Gastroesophageal sphincter (tissue), 3 donors: ENCODE results near the gene PIK3R2.

Experiments
- CTCF ChIP-seq, 4 experiments: fragments of 200-600 bp in 2 of 4; fragments of 450-650 bp in 2 of 4; sonication (generic) in 1 of 4; IDR thresholded peaks; one replicate each; pipeline ENCODE4 v1.5.1; 2017 to 2019; ENCODE audit warnings: antibody characterized with exemption in 4 of 4, mild to moderate bottlenecking in 2 of 4, moderate library complexity in 2 of 4
- POLR2A ChIP-seq, 2 donors: fragments of 450-650 bp; IDR thresholded peaks; one replicate each; pipeline ENCODE4 v1.6.1; 2017; ENCODE audit warnings: antibody characterized with exemption in 2 of 2, mild to moderate bottlenecking in 2 of 2, moderate library complexity in 1 of 2

- peak in 3 of 4 experiments; percentile 20 to 53 (median 33) for TF ChIP-seq CTCF (IDR thresholded peaks at IDR 0.05)
- no peak for TF ChIP-seq POLR2A (IDR thresholded peaks at IDR 0.05)
Measured at GRCh38 chr19:18202778-18203407, 49.9 kb downstream of the PIK3R2 start.
